HG03095 (cell line): ENCODE results near the gene VEPH1.

Source experiments
- ATAC-seq: cut with Tn5 transposase; IDR thresholded peaks from one replicate; pipeline ENCODE4 v1.9.1; 2021; ENCODE audit warnings: moderate library complexity; ENCODE audit not compliant: unreplicated experiment

Gene VEPH1

DNA sequence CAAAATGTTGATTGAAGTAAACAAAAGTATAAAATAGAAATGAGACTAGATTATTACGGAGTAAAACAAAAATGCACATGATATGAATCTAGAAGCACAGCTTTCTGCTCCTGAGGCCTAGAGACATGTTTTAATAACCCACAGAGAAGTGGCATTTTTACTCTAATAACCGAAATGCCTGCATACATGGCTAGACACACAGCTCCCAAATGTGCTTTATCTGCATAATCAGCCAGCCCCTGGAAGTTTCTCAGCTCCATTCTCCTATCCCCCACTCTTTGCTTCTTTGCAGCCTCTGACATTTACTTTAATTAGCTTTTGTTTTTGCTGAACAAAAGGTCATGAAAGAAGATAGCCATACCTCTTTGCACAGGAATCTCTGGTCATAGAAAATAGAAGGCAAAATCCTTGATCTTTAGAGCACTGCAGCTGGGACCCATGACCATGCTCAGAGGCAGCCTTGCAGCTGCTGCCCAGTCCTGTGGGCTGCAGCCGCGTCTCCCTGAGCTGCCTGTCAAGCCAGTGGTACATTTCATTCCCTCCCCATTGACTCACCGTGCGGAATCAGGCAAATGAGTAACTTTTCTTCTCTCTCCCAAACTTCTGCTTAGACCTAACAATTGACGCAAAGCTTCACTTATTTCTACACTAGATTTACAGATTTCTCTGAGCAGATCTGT, at the start of gene VEPH1:
VEPH1 (minus strand) TSS at position 501 of the 680 bp plus-strand sequence. CDS start 8,067 bp downstream, outside the sequence.
- ATAC-seq: no peak

DNA sequence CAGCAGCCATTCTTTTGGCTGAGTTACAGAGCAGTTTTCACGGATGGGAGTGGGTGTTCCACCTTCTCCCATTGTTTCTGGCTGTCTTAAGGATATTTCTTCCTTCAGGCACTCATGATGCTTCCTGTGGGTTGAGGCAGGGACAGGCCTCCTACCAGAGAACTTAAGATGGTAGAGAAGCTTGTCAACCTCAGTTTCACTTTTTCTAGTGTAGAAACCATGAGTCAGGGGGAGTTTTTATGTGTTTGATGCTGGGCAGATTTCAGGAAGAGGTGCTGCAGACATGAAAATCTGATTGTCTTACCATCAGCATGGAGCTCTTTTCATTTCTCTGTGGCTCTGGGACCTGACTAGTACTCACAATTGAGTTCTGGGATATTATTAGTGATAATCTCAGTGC, 48.7 kb upstream of the VEPH1 start:
- no peak for ATAC-seq

DNA sequence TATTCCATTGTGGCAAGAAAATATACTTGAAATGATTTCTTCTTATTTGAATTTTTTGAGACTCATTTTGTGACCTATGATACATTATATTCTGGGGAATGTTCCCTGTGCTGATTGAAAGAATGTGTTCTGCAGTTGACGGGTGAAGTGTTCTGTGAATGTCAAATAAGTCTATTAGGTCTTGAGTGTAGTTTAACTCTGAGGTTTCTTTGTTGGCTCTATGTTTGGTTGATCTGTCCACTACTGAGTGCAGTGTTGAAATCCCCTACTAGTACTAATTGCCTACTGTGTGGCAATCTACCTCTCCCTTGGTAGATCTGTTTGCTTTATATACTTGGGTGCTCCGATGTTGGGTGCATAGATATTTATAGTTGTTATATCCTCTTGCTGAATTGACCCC, 46.3 kb upstream of the VEPH1 start:
- ATAC-seq: no peak

DNA sequence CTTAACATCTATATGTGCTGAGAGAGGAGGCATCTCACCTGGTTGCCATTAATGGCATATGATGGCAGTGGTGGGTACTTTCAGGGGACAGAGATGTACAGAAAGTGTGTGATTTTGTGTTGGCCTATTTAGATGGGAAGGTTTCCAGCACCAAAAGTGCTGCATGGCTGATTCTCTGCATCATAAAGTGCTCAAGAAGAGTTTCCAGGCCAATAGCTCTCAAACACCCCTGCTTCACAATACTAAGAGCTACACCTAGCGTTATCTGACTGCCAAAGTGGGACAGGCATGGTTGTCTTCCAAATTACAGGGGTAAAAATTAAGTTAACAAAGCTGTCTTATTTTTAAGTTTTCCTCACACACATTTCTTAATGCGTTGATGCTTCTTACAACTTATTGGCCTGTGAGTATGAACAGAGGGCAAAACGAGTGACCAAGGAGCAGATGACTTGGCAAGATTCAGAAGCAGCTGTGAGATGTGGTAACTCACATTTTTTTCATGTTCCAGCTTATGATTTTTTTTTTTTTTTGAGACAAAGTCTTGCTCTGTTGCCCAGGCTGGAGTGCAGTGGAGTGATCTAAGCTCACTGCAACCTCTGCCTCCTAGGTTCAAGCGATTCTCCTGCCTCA, 41.4 kb upstream of the VEPH1 start:
- ATAC-seq: no peak

DNA sequence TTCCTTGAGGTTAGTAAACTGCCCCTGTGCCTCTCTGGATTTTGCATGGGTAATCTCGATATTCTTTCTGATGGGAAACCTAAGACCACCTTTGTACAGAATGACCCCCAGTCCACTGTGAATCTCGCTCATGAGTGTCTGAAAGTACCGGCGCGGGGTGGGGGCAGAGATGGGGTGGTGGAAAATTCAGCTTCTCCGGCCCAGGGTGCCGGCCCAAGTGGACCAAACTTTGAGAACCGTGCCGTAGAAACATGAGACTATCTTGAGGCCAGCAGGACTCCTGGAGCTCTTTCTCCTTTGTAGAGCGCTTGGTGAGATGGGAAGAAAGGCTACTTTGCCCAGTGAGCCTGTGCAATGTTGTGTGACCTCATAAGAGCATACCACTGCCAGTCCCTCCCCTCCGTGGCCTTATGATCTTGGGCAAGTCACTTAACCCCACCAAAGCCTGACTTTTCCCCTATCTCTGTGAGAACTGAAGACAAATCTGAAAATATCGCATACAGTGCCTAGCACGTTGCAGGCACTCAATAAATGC, 40.4 kb upstream of the VEPH1 start:
- no peak for ATAC-seq

DNA sequence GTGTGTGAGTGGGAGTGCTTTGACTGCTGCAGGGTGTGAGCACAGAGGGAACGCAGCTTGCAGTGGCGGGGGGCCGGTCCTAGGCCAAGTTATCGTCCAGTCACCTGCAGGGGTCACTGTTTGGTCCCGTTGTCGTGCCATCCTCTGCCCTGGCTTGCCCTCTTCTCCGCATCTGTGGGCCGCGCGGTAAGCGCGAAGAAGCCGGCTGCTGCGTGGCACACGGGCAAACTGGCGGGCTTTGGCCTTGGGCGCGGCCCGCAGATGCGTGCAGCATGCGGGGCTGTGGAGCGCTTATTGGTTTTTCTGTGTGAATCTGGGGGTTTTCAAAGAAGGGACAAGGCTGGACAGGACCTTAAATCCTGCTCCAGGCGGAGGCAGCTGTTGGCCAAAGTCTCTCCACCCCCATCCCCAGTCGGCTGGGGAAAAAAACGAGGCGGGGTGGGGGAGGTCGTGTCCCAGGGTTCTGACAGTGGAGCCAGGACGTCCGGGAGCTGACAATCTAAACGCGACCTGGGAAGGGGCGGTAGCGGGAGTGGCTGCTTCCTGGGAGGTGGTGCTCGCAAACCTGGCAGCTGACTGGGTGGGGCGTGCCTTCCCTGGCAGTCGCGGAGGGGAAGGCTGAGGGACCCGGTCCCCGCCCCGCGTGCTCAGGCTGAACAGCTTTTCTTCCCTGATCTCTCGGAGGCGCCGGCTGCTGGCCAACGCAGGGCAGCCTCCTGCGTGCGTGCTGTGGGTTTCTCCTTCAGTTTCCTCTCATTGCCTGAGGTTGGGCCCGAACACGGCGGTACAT, 39.7 kb upstream of the VEPH1 start:
- ATAC-seq: no peak

DNA sequence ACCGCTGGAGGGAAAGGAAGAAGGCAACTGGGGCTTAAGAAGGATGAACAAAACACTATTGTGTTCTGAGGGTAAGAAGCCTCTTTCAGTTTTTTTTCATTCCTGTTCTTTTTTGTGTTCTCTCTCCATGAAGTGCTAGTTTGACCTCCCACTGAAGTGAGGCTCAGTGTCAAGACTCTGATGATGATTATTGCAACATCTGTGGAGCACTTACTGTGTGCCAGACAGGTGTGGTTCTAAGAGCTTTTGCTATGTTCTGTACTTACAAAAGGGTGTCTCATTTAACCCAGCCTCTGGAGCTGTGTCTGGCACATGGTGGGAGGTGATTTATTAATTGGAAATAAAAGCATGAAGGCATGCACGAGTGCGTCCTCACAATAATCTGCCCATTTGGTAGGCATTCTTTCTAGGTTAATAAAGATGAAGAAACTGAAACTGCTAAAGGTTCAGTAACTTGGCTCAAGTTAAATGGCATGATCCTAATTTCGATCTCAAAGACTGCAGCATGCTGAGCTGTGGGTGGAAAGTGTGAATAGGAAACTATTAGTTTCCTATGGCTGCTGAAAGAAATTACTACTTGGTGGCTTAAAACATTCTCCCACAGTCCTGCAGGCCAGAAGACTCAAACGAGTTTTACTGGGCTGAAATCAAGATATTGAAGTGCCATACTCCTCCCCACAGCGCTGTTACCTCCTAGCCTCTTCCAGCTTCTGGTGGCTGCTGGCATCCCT, 38.5 kb upstream of the VEPH1 start:
- no peak for ATAC-seq

DNA sequence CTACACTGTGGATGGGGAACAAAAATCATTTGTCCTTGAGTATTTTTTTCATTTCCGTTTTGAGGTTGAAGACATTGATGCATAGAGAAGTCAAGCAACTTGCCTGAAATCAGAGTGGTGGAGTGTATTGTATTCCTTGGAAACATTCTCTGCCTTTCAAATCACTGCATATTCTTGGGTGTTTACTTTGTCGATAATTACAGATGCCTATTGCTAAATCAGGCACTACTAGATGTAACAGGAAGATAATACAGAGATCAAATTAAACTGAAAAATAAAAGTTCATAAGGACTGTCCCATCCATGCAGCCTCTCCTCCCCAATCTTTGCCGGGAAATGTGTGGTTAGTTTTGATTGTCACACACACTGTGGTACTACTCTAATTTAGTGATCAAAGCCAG, 37.4 kb upstream of the VEPH1 start:
- ATAC-seq: no peak

DNA sequence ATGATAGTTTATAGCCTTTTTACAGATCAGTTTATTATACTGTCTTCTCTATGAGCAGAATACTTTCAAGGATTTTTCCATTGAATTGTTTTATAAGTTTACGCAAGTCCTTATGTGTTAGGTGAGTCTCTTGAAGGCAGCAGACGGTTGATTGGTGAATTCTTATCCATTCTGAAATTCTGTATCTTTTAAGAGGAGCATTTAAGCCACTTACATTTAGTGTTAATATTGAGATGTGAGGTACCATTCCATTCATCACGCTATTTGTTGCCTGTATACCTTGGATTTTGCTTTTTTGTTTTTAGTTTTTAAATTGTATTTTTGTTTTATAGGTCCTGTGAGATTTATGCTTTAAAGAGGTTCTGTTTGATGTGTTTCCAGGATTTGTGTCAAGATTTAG, 32.5 kb upstream of the VEPH1 start:
- ATAC-seq: no peak

DNA sequence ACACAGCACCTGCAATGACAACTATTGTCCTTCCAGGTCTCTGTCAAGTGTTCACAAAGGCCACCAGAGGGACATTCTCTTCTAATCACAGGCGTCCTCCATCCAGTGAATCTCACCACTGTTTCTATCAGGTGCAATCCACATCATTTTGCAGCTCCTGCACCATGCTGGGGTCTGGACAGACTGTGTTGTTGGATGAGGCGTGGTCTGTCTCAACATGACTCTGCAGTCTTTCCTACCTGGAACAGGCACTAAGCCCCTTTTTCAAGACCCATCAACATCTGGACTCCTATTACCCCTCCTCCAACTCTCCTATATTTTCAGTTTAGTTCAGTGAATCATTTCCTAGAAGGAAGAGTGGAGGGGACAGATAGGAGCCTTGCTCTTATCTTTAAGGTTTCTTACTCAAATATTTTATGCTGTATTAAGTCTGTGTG, 31.5 kb upstream of the VEPH1 start:
- ATAC-seq: no peak

DNA sequence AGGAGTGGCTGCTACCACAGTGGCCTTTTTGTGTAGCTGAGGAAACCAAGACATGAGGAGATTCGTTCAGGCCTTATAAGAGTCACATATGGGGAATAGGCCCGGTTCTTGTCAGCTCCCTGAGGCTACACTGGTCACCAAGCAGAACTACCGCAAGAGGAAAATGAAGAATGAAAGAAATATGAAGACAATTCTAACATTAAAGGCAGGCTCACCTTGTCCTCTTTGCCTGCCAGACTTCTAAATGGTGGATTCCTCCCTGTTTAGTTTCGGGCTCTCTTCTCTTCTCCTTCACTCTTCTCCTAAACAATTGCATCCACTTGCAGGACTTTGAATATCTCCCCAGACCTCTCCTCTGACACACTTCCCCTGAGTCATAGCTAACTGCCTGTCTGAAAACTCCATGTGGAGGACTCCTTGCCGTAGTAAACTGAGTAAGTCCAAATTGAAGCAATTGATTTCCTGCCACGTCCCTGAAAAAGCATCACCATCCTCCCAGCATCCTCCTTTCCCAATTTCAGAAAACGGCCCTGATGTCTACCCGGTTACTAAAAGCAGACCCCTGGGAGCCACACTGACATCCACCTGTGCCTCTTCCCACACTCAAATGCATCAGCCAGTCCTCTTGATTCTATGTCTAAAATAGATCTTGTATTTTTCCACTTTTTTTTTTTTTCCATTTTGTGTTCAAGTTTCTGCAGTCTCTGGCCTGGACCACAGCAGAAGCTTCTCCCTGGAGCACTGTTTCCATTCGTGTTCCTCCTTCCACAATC, 30.3 kb upstream of the VEPH1 start:
- ATAC-seq: no peak

DNA sequence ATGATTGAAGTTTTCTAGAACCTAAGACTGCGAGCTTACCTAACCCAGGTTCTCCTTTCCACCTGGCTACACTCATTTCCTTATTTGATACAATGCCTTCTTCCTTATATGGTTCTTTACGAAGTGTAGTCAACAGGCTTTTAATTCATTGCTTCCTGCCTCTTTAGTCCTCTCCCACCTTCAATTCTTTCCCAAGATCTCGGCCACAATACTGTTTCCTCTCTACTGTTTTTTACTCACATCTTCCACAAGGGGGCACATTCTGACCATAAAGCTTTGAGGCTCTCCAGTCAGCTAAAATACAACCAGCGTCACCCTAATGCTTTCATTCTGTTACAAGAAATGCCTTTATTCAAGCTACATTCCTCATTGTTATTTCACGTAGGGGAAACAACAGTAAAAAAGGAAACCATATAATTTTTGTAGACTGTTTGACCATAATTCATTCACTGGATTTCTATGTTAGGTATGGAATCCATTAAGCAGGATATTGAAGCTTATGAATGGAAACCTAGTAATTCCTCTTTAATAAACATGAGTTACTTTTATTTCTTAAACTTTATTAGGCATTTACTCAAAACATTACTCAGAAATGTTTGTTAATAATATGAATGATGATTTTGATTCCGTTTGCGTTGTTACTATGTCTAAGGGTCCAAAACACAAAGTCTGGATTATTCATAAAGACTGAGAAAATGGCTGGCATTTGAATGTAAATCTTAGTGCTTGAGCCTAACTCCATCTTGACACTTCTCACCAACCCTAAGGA, 29.5 kb upstream of the VEPH1 start:
- peak; percentile 81 for ATAC-seq

DNA sequence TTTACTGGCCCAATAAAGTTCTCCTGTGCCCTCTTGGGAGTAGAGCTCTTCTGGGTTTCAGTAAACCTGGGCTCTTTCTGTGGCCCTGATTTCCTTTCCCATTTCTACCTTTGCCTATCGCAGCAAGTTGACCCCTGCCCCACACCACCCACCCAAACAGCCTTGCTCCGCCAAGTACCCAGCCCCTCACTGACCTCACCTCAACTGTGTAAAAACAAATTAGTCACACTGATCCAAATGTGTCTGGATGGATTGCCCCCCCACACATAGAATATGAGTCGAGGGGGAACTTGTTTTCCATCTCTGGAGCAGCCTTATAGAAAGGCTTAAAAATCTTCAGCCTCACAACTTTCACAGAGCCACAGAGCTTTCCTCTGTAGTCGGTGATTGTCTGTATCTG, 28.6 kb upstream of the VEPH1 start:
- ATAC-seq: no peak

DNA sequence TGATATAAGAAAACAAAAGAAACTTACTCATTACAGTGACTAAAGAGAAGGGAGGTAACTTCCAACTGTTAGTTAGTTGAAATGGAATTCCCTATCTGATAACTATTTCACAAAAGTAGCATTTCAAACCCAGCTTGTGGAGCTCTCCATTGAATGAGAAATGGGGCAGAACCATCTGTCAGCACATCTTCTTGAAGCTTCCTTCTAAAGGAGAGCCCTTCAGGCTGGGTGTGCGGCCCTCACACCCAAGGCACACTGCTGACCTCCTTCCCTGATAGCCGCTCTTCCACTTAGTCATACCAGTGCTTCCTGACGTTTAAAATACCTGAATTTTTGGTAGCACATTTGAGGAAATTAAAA, 28.1 kb upstream of the VEPH1 start:
- ATAC-seq: no peak

DNA sequence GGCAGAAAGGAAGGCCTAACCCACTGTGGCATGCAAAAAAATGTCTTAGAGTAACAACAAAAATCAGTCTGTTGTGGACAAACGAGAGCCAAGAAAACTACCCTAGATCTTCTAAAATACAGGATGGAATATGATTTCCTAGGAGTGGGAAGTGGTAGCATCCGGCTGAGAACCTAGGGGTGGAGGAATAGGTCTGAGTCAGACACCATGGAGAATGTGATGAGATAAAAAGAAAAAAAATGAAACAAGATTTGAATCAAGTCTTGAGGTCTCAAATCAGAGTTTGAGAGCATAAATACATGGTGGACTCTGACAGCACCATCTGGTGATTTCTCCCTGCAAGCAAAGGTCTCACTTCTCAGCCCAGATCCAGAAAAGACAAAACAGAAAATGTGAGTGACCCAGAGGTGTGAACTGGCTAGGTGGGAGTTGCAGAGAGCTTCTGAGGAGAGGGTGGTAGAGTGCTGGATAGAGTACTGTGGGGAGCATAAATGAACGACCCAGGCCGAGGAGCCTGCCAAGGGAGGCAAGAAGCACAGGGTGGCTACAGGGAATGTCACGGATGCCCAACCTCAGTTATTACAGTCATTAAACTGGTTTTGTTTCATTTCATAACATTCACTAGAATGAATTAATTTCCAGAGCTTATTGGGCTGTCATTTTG, 27.6 kb upstream of the VEPH1 start:
- ATAC-seq: no peak

DNA sequence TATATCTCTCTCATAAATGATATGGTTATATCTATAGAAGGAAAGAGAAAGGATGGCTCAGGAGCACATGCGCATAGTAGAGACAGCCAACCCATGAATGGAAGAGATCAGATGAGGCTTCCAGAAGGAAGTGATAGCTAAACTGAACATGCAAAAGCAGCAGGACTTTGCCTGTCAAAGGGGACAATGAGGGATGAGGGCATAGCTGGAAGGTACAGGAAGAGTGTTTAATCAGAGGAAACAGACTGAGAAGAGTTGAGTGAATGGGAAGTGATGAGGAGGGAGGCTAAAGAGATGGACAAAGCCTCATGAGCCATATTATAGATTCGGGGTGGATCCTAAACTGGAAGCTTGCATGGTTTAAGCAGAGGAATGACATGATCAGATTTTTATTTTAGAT, 26.5 kb upstream of the VEPH1 start:
- no peak for ATAC-seq

DNA sequence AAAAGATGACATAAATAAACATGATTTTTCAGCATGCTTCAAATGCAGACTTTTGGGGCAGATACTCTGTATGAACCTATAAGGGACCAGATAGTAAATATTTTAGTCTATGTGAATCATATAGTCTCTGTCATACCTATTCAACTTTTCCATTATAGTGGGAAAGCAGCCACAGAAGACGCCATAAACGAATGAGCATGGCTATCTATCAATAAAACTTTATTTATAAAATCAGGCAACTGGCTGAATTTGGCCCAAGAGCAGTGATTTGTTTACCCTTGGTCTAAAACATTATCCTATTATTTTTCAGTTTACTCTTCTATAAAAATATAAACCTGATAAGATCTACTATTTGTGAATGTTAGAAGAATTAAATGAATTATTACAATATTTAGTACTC, 25.9 kb upstream of the VEPH1 start:
- no peak for ATAC-seq

DNA sequence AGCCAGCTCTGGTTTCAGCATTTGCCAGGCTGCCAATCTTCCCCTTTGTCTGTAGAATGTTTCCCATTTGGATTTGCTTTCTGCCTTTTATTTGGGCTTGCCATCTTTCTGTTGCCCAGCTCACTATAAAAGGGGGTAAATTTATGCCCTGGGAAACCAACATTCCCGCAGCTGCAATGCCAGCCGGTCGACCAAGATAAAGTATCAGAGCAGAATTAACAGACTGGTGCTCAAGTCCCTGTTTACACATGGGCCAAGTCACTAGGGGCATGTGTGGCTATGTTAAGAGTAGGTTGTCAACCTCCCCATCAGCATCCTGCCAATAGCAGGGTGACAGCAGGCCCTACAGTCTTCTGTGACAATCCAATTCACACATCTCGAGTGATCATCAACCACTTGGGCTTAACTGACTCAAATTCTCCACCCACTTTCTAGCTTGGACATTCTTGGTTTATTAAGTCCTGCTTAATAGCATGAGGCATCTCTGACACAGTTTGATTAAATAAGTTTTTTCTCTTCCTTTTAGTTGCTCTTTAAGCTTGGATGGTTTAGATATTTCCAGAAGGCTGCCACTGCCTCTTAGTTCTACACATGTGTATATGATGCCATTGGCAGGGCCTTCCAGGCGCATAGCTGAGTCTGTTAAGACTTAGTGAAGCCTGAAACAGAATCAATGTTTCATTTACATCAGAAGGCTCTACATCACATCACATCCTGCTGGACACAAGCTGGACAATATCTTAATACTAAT, 24.1 kb upstream of the VEPH1 start:
- no peak for ATAC-seq
